Adipocyte (in vitro differentiated cells): Measurements from ENCODE around the gene SFTPD.
"Not testable (repeated sequence)": the region's sequence is repeated elsewhere in the genome, so short reads cannot be mapped to it uniquely, and the experiment has no call there.

Source experiments
- DNase-seq: peaks from one replicate; pipeline ENCODE4 v3.0.0-alpha.2; 2015; ENCODE audit warnings: low read depth
- H3K27me3 ChIP-seq: replicated peaks from 2 replicates; pipeline ENCODE4 v1.7.0; 2013; ENCODE audit warnings: mild to moderate bottlenecking, low read length, moderate library complexity; ENCODE audit not compliant: control insufficient read depth, insufficient read depth
- H3K36me3 ChIP-seq: 2 replicates; pipeline ENCODE4 v1.7.0; 2013; ENCODE audit warnings: low read length, mild to moderate bottlenecking, moderate library complexity; ENCODE audit not compliant: control insufficient read depth, insufficient read depth, severe bottlenecking
- H3K4me1 ChIP-seq: 2 replicates; pipeline ENCODE4 v1.7.0; 2013; ENCODE audit warnings: mild to moderate bottlenecking, low read length, moderate library complexity; ENCODE audit not compliant: control insufficient read depth, insufficient read depth
- H3K4me3 ChIP-seq: 2 replicates; pipeline ENCODE4 v1.7.0; 2013; ENCODE audit warnings: mild to moderate bottlenecking, low read length, moderate library complexity
- H3K9ac ChIP-seq: 2 replicates; pipeline ENCODE4 v1.7.0; 2013; ENCODE audit warnings: mild to moderate bottlenecking, low read length, moderate library complexity
- H3K9me3 ChIP-seq: 2 replicates; pipeline ENCODE4 v1.7.0; 2013; ENCODE audit warnings: mild to moderate bottlenecking, low read length, moderate library complexity; ENCODE audit not compliant: control insufficient read depth

The SFTPD gene

GRCh38 chr10:79948976-79949722 lies at the start of gene SFTPD:
Gene SFTPD, minus strand, starts transcription at chr10:79949105. Its CDS starts 2,446 bp downstream, at chr10:79946659.
- no peak for DNase-seq
- Histone ChIP-seq H3K9ac (no peak within 1 kb of the TSS), H3K4me3 (no peak within 1 kb of the TSS)

DNA sequence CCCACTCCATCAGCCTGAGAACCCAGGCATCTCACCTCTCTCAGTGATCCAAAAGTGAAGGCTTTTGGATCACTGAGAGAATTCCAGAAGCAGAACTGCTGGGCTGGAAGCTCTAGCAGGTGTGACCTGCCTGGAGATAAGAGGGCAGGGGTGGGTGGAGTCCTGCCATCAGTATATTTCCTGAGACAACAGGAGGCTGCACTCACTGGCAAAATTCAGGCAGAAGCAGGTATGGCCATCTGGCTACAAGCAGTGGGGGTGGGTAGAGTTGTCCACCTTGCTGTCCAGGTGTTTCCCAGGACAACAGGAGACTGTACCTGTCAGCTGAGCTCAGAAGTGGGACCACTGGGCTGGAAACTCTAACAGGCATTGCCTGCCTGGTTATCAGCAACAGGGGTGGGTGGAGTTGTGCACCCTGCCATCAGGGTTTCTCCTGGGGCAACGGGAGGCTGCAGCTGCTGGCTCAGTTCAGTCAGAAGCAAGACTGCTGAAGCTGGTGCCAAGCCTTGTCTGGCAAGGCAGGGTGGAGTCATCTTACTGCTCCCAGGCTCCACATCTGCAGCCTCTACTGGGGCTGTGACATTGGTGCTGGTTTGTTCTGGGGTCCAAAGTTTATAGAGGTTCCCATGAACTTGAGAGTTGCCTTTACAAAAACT lies 47.2 kb upstream of the SFTPD start:
- DNase-seq: no peak
- Histone ChIP-seq H3K9ac (no peak overlapping the region), H3K36me3 (no peaks in the 10 kb centered on the region), H3K9me3 (peaks cover 20% of the 10 kb centered on the region), H3K4me1 (no peaks in the 10 kb centered on the region), H3K4me3 (no peak overlapping the region), H3K27me3 (peaks cover 25% of the 10 kb centered on the region)

More at GRCh38 chr10:79948976-79949722, at the start of gene SFTPD:
- Histone ChIP-seq H3K36me3 (no peaks in the 10 kb centered on the region), H3K9me3 (peaks cover 44% of the 10 kb centered on the region), H3K27me3 (peaks cover 46% of the 10 kb centered on the region), H3K4me1 (no peaks in the 10 kb centered on the region)

- H3K4me3 ChIP-seq: no peak overlapping the region
- no peak overlapping the region for H3K9ac ChIP-seq
- peaks cover 34% of the 10 kb centered on the region for H3K9me3 ChIP-seq
- peaks cover 25% of the 10 kb centered on the region for H3K27me3 ChIP-seq
- no peaks in the 10 kb centered on the region for H3K4me1 ChIP-seq
- DNase-seq: no peak
- H3K36me3 ChIP-seq: no peaks in the 10 kb centered on the region
These were observed 45.7 kb upstream of the SFTPD start for GRCh38 chr10:79994556-79994955.

GRCh38 chr10:79988199-79988598 lies 39.3 kb upstream of the SFTPD start:
- DNase-seq, H3K36me3 ChIP-seq, H3K9ac ChIP-seq, H3K4me1 ChIP-seq, H3K4me3 ChIP-seq: not testable (repeated sequence)
- H3K27me3 ChIP-seq: peaks cover 32% of the 10 kb centered on the region
- peaks cover 60% of the 10 kb centered on the region for H3K9me3 ChIP-seq

GRCh38 chr10:79986661-79987060 lies 37.8 kb upstream of the SFTPD start:
- DNase-seq, H3K9ac ChIP-seq: not testable (repeated sequence)
- H3K9me3 ChIP-seq: peaks cover 46% of the 10 kb centered on the region

DNA sequence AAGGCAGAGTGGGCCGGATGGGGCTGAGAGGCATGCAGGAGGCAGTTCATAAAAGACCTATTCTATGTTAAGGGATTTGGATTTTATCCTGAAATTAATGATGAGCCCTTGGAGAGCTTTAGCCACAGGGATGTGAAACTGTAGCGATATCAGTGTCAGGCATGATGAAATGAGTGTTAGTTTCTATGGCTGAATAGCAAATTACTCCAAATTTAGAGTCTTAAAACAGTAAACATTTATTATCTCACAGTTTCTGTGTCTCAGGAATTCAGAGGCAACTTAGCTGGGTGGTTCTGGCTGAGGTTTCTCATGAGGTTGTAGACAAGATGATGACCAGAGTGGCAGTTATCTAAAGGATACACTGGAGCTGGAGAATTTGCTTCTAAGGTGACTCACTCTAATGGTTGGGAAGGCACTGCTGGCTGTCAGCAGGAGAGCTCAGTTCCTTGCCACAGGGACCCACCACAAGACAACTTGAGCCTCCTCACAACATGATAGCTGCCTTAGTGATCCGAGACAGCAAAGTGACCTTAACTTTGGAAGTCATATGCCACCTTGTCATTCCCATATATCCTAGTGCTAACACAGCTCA lies 36.7 kb upstream of the SFTPD start:
- no peak overlapping the region for H3K4me3 ChIP-seq
- no peak overlapping the region for H3K9ac ChIP-seq
- no peak for DNase-seq
- peaks cover 38% of the 10 kb centered on the region for H3K9me3 ChIP-seq
- no peaks in the 10 kb centered on the region for H3K36me3 ChIP-seq
- peaks cover 40% of the 10 kb centered on the region for H3K27me3 ChIP-seq
- peaks cover 4% of the 10 kb centered on the region for H3K4me1 ChIP-seq

More at GRCh38 chr10:79986661-79987060, 37.8 kb upstream of the SFTPD start:
- not testable (repeated sequence) for H3K36me3 ChIP-seq, H3K4me1 ChIP-seq, H3K4me3 ChIP-seq
- H3K27me3 ChIP-seq: peaks cover 40% of the 10 kb centered on the region

GRCh38 chr10:79984851-79985250 lies 35.9 kb upstream of the SFTPD start:
- H3K36me3 ChIP-seq: no peaks in the 10 kb centered on the region
- no peak overlapping the region for H3K4me3 ChIP-seq
- DNase-seq: no peak
- H3K4me1 ChIP-seq: peaks cover 4% of the 10 kb centered on the region
- H3K27me3 ChIP-seq: peaks cover 47% of the 10 kb centered on the region
- H3K9ac ChIP-seq: no peak overlapping the region
- H3K9me3 ChIP-seq: peaks cover 31% of the 10 kb centered on the region

GRCh38 chr10:79983286-79983909 lies 34.5 kb upstream of the SFTPD start:
- DNase-seq: no peak
- Histone ChIP-seq H3K9me3 (peaks cover 19% of the 10 kb centered on the region), H3K9ac (no peak overlapping the region), H3K27me3 (peaks cover 54% of the 10 kb centered on the region), H3K4me3 (no peak overlapping the region), H3K4me1 (peaks cover 4% of the 10 kb centered on the region), H3K36me3 (no peaks in the 10 kb centered on the region)

DNA sequence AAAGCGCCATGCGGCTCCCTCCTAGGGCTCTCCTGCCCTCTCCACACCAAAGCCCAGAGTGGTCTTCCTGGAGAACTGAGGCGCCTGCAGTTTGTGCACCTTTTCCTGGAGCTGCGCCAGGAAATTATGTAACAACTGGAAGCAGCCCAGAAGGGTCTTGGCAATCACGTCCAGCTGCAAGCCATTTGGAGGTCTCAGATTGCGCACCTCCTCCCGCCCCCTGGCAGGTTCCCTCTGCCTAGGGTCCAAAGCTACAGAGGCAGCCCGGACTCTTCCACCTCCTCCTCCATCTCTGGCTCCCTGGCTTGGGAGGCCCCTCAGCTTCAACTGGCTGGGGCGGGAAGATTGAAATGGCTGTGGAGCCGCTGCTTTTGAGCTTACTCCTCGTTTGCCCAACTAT lies 34.0 kb upstream of the SFTPD start:
- Histone ChIP-seq H3K4me1 (peaks cover 4% of the 10 kb centered on the region), H3K9ac (no peak overlapping the region), H3K4me3 (no peak overlapping the region), H3K9me3 (peaks cover 16% of the 10 kb centered on the region), H3K36me3 (no peaks in the 10 kb centered on the region), H3K27me3 (peaks cover 54% of the 10 kb centered on the region)
- DNase-seq: no peak

- peaks cover 14% of the 10 kb centered on the region for H3K9me3 ChIP-seq
- no peak overlapping the region for H3K9ac ChIP-seq
- H3K4me3 ChIP-seq: peak overlapping the region; percentile 80
- H3K36me3 ChIP-seq: no peaks in the 10 kb centered on the region
- H3K27me3 ChIP-seq: peaks cover 51% of the 10 kb centered on the region
- H3K4me1 ChIP-seq: peaks cover 4% of the 10 kb centered on the region
- DNase-seq: no peak
These were observed 33.5 kb upstream of the SFTPD start for GRCh38 chr10:79982362-79982800.
